ENCODE results near the gene SLIT3.

SLIT3 gene

GRCh38 chr5:169160405-169160901 is 140.5 kb downstream of the SLIT3 start:
- Histone ChIP-seq H3K36me3 (ENCODE audit: control insufficient read depth in 2 of 2, insufficient read depth in 1 of 2, low read length in 2 of 2) (no peaks in the 10 kb centered on the region), H3K4me1 (ENCODE audit: control insufficient read depth, insufficient read depth, low read length) (peaks cover 5% of the 10 kb centered on the region; the same call in 1 of the 2 replicates), H3K27ac (ENCODE audit: extremely low read depth, low read depth, low read length) (no peak overlapping the region), H3K4me3 (ENCODE audit: low read depth, low read length) (no peak overlapping the region), H3K9me3 (ENCODE audit: control insufficient read depth, insufficient read depth, low read depth, low read length) (no peaks in the 10 kb centered on the region)
- CTCF ChIA-PET = interaction anchor here (0.6 to 1.4 kb wide), 4 partner anchors 14 to 425 kb away, joined by 3 to 8 read pairs (median 4); no protein-coding TSS in a partner anchor
- POLR2A ChIA-PET = interaction anchor here (0.8 to 1.1 kb wide), 2 partner anchors 13 to 18 kb away, joined by 3 read pairs; no protein-coding TSS in a partner anchor
- TF ChIP-seq ZFHX2 (tag by site-specific recombination; conservative IDR thresholded peaks at IDR 0.05) = peak; percentile 42
- no peak for TF ChIP-seq BCL6B (tag by site-specific recombination; IDR thresholded peaks at IDR 0.05)

- Histone ChIP-seq H3K36me3 (ENCODE audit: control insufficient read depth in 2 of 2, insufficient read depth in 1 of 2, low read length in 2 of 2) (no peaks in the 10 kb centered on the region), H3K4me1 (ENCODE audit: control insufficient read depth, insufficient read depth, low read length) (peaks cover 5% of the 10 kb centered on the region; the same call in 1 of the 2 replicates), H3K4me3 (ENCODE audit: low read depth, low read length) (no peak overlapping the region), H3K27ac (ENCODE audit: extremely low read depth, low read depth, low read length) (no peak overlapping the region), H3K9me3 (ENCODE audit: control insufficient read depth, insufficient read depth, low read depth, low read length) (no peaks in the 10 kb centered on the region)
- ChIA-PET CTCF (no interaction called here), POLR2A (no interaction called here)
- TF ChIP-seq SALL2 (tag by site-specific recombination; IDR thresholded peaks at IDR 0.05; ENCODE audit: borderline replicate concordance) (no peak), ZNF155 (tag by site-specific recombination; IDR thresholded peaks at IDR 0.05) (no peak), ZNF776 (tag by site-specific recombination; IDR thresholded peaks at IDR 0.05; ENCODE audit: borderline replicate concordance) (no peak)
Measured at GRCh38 chr5:169158764-169159163, 142.2 kb downstream of the SLIT3 start.

GRCh38 chr5:169157064-169157463 is 143.9 kb downstream of the SLIT3 start:
- Histone ChIP-seq H3K9me3 (ENCODE audit: control insufficient read depth, insufficient read depth, low read depth, low read length) (no peaks in the 10 kb centered on the region), H3K4me1 (ENCODE audit: control insufficient read depth, insufficient read depth, low read length) (peaks cover 5% of the 10 kb centered on the region; the same call in 1 of the 2 replicates), H3K4me3 (ENCODE audit: low read depth, low read length) (no peak overlapping the region), H3K27ac (ENCODE audit: extremely low read depth, low read depth, low read length) (no peak overlapping the region), H3K36me3 (ENCODE audit: control insufficient read depth in 2 of 2, insufficient read depth in 1 of 2, low read length in 2 of 2) (no peaks in the 10 kb centered on the region)
- POLR2A ChIA-PET = no interaction called here
- CTCF ChIA-PET = interaction anchor here (0.6 kb wide), 1 partner anchor 153 kb away, joined by 3 read pairs; no protein-coding TSS in a partner anchor
- TF ChIP-seq MYNN (tag by site-specific recombination; IDR thresholded peaks at IDR 0.05; ENCODE audit: borderline replicate concordance) = no peak
- TF ChIP-seq PRDM2 (tag by site-specific recombination; IDR thresholded peaks at IDR 0.05; ENCODE audit: borderline replicate concordance) = no peak
- TF ChIP-seq SP3 (tag by site-specific recombination; IDR thresholded peaks at IDR 0.05) = no peak
- no peak for TF ChIP-seq ZNF488 (tag by site-specific recombination; IDR thresholded peaks at IDR 0.05)
- no peak for TF ChIP-seq INSM2 (tag by site-specific recombination; IDR thresholded peaks at IDR 0.05)
- no peak for TF ChIP-seq ZNF776 (tag by site-specific recombination; IDR thresholded peaks at IDR 0.05; ENCODE audit: borderline replicate concordance)
- no peak for TF ChIP-seq ZBTB20 (tag by site-specific recombination; IDR thresholded peaks at IDR 0.05)
- no peak for TF ChIP-seq ZNF155 (tag by site-specific recombination; IDR thresholded peaks at IDR 0.05)
- TF ChIP-seq HOXC10 (CRISPR knock-in tag; IDR thresholded peaks at IDR 0.05) = no peak
- no peak for TF ChIP-seq BCL11B (tag by site-specific recombination; IDR thresholded peaks at IDR 0.05; ENCODE audit: low read depth)
- 0 out of 2 replicates have a peak, but pooled peaks have one; percentile 16 for TF ChIP-seq ZFHX2 (tag by site-specific recombination; conservative IDR thresholded peaks at IDR 0.05)
- TF ChIP-seq ZNF223 (tag by site-specific recombination; IDR thresholded peaks at IDR 0.05) = no peak
- TF ChIP-seq ZNF10 (tag by site-specific recombination; IDR thresholded peaks at IDR 0.05) = no peak
- no peak for TF ChIP-seq ZFP41 (tag by site-specific recombination; IDR thresholded peaks at IDR 0.05; ENCODE audit: borderline replicate concordance)
- TF ChIP-seq ZNF692 (tag by site-specific recombination; IDR thresholded peaks at IDR 0.05) = no peak
- TF ChIP-seq ZNF248 (tag by site-specific recombination; IDR thresholded peaks at IDR 0.05) = no peak
- TF ChIP-seq ZNF624 (tag by site-specific recombination; IDR thresholded peaks at IDR 0.05) = no peak
